GM23338 (cell line): ENCODE results near the gene FAM83C. TPM values are rescaled to one million over a fixed set of nuclear protein-coding genes. Genes with fewer than 3 reads are reported as not detected.

ENCODE experiments used
- ATAC-seq: fragments of 200-7000 bp; cut with Tn5 transposase; 3 replicates; pipeline ENCODE4 v1.9.1; 2020
- DNase-seq: peaks from one replicate; pipeline ENCODE4 v3.0.0-alpha.2; 2015; ENCODE audit warnings: low spot score
- H2AFZ ChIP-seq: fragments of 200-600 bp; sonication (generic); 2 replicates; pipeline ENCODE4 v1.8.0; 2016; ENCODE audit warnings: antibody characterized with exemption, mild to moderate bottlenecking, moderate library complexity
- H3F3A ChIP-seq: fragments of 200-600 bp; sonication (generic); replicated peaks from 2 replicates; pipeline ENCODE4 v1.8.0; 2017; ENCODE audit warnings: antibody characterized with exemption, mixed run types, low read depth
- H3K27ac ChIP-seq: fragments of 200-600 bp; sonication (generic); 2 replicates; pipeline ENCODE4 v1.6.1; 2016; ENCODE audit warnings: low read depth
- H3K27me3 ChIP-seq: fragments of 200-600 bp; sonication (generic); 2 replicates; pipeline ENCODE4 v1.8.0; 2016; ENCODE audit warnings: mild to moderate bottlenecking, mixed run types, moderate library complexity; ENCODE audit not compliant: insufficient read depth
- H3K36me3 ChIP-seq: fragments of 200-600 bp; sonication (generic); 2 replicates; pipeline ENCODE4 v1.8.0; 2016; ENCODE audit warnings: mild to moderate bottlenecking; ENCODE audit not compliant: insufficient read depth
- H3K4me1 ChIP-seq: fragments of 200-600 bp; sonication (generic); 2 replicates; pipeline ENCODE4 v1.8.0; 2016; ENCODE audit warnings: mild to moderate bottlenecking, moderate library complexity; ENCODE audit not compliant: insufficient read depth
- H3K4me2 ChIP-seq: fragments of 200-600 bp; sonication (generic); 2 replicates; pipeline ENCODE4 v1.7.1; 2017; ENCODE audit warnings: mixed run types
- H3K4me3 ChIP-seq: fragments of 200-600 bp; sonication (generic); 2 replicates; pipeline ENCODE4 v1.6.1; 2016; ENCODE audit warnings: mixed run types
- H3K79me2 ChIP-seq: fragments of 200-600 bp; sonication (generic); replicated peaks from 2 replicates; pipeline ENCODE4 v1.8.0; 2017; ENCODE audit warnings: mild to moderate bottlenecking; ENCODE audit not compliant: insufficient read depth
- H3K9me2 ChIP-seq: fragments of 200-600 bp; sonication (generic); 2 replicates; pipeline ENCODE4 v1.8.0; 2017; ENCODE audit not compliant: insufficient read depth
- H4K20me1 ChIP-seq: fragments of 200-600 bp; sonication (generic); replicated peaks from 2 replicates; pipeline ENCODE4 v1.8.0; 2017; ENCODE audit warnings: mild to moderate bottlenecking; ENCODE audit not compliant: insufficient read depth
- H3K27ac Mint-ChIP-seq: 2 replicates; pipeline ENCODE4 v1.8.0; 2020; ENCODE audit warnings: inconsistent platforms, mild to moderate bottlenecking, moderate library complexity, mixed read lengths
- H3K27me3 Mint-ChIP-seq: 3 replicates; pipeline ENCODE4 v1.8.0; 2022; ENCODE audit warnings: low read depth, mild to moderate bottlenecking, moderate library complexity, mixed read lengths, inconsistent platforms; ENCODE audit not compliant: insufficient read depth, poor library complexity
- H3K36me3 Mint-ChIP-seq: 3 replicates; pipeline ENCODE4 v1.8.0; 2021; ENCODE audit warnings: low read depth, mild to moderate bottlenecking, inconsistent platforms, moderate library complexity, mixed read lengths
- H3K4me1 Mint-ChIP-seq: 3 replicates; pipeline ENCODE4 v1.8.0; 2020; ENCODE audit warnings: mild to moderate bottlenecking, inconsistent platforms, mixed read lengths
- H3K4me3 Mint-ChIP-seq: 3 replicates; pipeline ENCODE4 v1.8.0; 2021; ENCODE audit warnings: moderate library complexity, mild to moderate bottlenecking, inconsistent platforms, mixed read lengths
- H3K9me3 Mint-ChIP-seq: 3 replicates; pipeline ENCODE4 v1.8.0; 2020; ENCODE audit warnings: moderate library complexity, mild to moderate bottlenecking, inconsistent platforms, mixed read lengths
- CREB1 ChIP-seq: fragments of 250-450 bp; sonication (Bioruptor Pico); IDR thresholded peaks from 2 replicates; pipeline ENCODE4 v1.5.0; 2020; ENCODE audit warnings: low read depth, mild to moderate bottlenecking, moderate library complexity
- CTCF ChIP-seq, 2 experiments: fragments of 200-600 bp in 1 of 2; sonication (generic) in 1 of 2; conservative IDR thresholded peaks; 2 replicates each; pipeline versions ENCODE4 v1.5.1 to v1.6.1; 2016 to 2017; ENCODE audit warnings: antibody characterized with exemption in 2 of 2, low read depth in 2 of 2, mild to moderate bottlenecking in 2 of 2, moderate library complexity in 1 of 2
- EZH2 ChIP-seq: fragments of 200-600 bp; sonication (generic); IDR thresholded peaks from one replicate; pipeline ENCODE4 v1.8.0; 2017; ENCODE audit warnings: antibody characterized with exemption, mild to moderate bottlenecking, low read depth; ENCODE audit not compliant: unreplicated experiment
- EZH2phosphoT487 ChIP-seq: fragments of 200-600 bp; sonication (generic); IDR thresholded peaks from one replicate; pipeline ENCODE4 v1.8.1; 2018; ENCODE audit warnings: antibody characterized with exemption; ENCODE audit not compliant: unreplicated experiment
- JUNB ChIP-seq: IDR thresholded peaks from one replicate; pipeline ENCODE4 v1.6.1; 2016; ENCODE audit warnings: antibody characterized with exemption; ENCODE audit not compliant: unreplicated experiment
- ZNF114 ChIP-seq: fragments of 250-450 bp; sonication (Bioruptor Pico); IDR thresholded peaks from 2 replicates; pipeline ENCODE4 v1.5.0; 2020; ENCODE audit warnings: mild to moderate bottlenecking, moderate library complexity
- polyA plus RNA-seq: library from polyadenylated mRNA; unstranded; fragments of >200 nt; fragmentation: Nextera tagmentation; extraction: Ambion mirVana; gene quantifications from 2 replicates; pipeline ENCODE4 v1.2.1, GENCODE V29; 2016
- total RNA-seq: library from RNA; depleted of rRNA; stranded (reverse); fragments of >200 nt; shearing (Covaris generic); gene quantifications from 2 replicates; pipeline ENCODE4 v1.2.3, GENCODE V29; 2014
- TF ChIP-seq, protein P1 (sequence below): IDR thresholded peaks from one replicate; pipeline ENCODE4 v1.6.1; 2018; ENCODE audit warnings: antibody characterized with exemption; ENCODE audit not compliant: unreplicated experiment

The FAM83C gene
- total and polyA plus RNA-seq, 2 experiments from 2014 or later: 0.10 TPM; not detected in 1

DNA sequence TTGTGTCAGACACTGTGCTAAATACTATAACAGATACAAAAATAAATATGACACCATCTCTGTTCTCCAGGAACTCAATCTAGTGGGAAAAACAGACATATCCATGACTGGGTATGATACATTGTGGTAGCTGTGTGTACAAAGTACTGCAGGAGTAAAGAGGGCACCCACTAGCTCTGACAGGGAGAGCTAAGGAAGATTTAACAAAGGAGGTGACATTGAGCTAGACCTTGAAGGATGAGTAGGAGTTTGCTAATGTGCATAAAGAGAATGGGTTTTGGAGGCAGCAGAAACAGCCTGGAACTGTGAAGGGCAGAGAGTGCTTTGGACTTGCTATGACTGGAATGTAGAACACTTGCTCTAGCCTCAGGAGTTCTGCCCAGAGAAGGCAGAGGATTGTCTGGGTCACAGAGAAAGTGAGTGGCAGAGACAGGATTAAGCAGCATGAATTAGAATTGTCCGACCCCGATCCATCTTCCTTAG lies 51.4 kb downstream of the FAM83C start (continued):
- TF ChIP-seq, protein P1, sequence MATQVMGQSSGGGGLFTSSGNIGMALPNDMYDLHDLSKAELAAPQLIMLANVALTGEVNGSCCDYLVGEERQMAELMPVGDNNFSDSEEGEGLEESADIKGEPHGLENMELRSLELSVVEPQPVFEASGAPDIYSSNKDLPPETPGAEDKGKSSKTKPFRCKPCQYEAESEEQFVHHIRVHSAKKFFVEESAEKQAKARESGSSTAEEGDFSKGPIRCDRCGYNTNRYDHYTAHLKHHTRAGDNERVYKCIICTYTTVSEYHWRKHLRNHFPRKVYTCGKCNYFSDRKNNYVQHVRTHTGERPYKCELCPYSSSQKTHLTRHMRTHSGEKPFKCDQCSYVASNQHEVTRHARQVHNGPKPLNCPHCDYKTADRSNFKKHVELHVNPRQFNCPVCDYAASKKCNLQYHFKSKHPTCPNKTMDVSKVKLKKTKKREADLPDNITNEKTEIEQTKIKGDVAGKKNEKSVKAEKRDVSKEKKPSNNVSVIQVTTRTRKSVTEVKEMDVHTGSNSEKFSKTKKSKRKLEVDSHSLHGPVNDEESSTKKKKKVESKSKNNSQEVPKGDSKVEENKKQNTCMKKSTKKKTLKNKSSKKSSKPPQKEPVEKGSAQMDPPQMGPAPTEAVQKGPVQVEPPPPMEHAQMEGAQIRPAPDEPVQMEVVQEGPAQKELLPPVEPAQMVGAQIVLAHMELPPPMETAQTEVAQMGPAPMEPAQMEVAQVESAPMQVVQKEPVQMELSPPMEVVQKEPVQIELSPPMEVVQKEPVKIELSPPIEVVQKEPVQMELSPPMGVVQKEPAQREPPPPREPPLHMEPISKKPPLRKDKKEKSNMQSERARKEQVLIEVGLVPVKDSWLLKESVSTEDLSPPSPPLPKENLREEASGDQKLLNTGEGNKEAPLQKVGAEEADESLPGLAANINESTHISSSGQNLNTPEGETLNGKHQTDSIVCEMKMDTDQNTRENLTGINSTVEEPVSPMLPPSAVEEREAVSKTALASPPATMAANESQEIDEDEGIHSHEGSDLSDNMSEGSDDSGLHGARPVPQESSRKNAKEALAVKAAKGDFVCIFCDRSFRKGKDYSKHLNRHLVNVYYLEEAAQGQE: no peak

DNA sequence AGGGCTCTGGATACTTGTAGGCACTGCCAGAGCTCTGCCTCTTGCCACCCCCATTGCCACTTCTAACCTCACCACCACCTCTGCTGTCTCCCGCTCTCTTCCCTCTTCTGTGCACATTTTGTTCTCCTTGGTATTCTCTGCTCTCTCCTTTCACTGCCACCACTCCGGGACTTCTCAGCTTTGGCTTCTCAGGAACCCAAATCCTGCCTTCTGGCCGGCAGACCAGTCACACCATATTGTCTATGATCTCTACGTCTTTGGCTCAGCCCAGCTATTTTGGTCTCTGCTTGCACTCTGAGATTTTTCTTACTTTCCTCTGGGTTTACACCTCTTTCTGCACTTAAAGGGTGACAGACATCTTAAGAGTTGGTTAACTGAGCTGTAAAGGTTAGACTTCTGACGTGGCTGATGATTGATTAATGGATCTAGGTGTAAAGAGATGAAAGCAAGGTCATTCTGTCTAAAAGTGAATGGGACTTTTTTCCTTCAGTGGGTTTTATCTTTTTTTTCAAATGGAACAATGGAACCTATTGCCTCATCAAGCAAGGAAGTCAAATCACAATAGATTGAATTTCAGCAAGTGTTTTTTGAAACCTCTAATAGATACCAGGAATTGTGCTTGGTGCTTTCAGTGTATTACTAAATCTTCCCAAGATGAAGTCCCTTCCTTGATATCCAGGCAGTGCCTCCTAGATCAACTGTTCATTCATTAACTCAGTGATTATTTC lies 52.0 kb downstream of the FAM83C start:
- H3F3A ChIP-seq: no peaks in the 10 kb centered on the region
- H3K4me2 ChIP-seq: no peak overlapping the region
- no peaks in the 10 kb centered on the region for H3K9me2 ChIP-seq
- H3K4me1 Mint-ChIP-seq: peaks cover 10% of the 10 kb centered on the region; the same call in 2 of the 3 replicates
- H3K36me3 Mint-ChIP-seq: no peaks in the 10 kb centered on the region
- H3K27ac ChIP-seq: no peak overlapping the region
- DNase-seq: no peak
- no peak overlapping the region for H3K27ac Mint-ChIP-seq
- TF ChIP-seq CREB1 (CRISPR knock-in tag): no peak
- TF ChIP-seq EZH2phosphoT487: no peak
- no peak for TF ChIP-seq JUNB
- TF ChIP-seq, protein P1: no peak
- no peak for TF ChIP-seq ZNF114 (CRISPR knock-in tag)
- TF ChIP-seq EZH2: no peak
- TF ChIP-seq CTCF (conservative IDR thresholded peaks at IDR 0.05; ENCODE audit: low read depth in 2 of 2): no peak
- no peak overlapping the region for H2AFZ ChIP-seq
- H3K9me3 Mint-ChIP-seq: no peaks in the 10 kb centered on the region
- no peaks in the 10 kb centered on the region for H3K79me2 ChIP-seq
- H3K4me1 ChIP-seq: peaks cover 8% of the 10 kb centered on the region
- no peaks in the 10 kb centered on the region for H3K27me3 ChIP-seq
- H3K4me3 Mint-ChIP-seq: no peak overlapping the region
- peaks cover 7% of the 10 kb centered on the region for H3K27me3 Mint-ChIP-seq
- H4K20me1 ChIP-seq: no peaks in the 10 kb centered on the region
- H3K36me3 ChIP-seq: no peaks in the 10 kb centered on the region
- no peak for ATAC-seq
- H3K4me3 ChIP-seq: no peak overlapping the region
